CD14-positive monocyte (primary cell): ENCODE measurements around the gene RHOT2. TPM values are rescaled to one million over a fixed set of nuclear protein-coding genes. Genes with fewer than 3 reads are reported as not detected.
A peak's percentile ranks its signal among the peaks of the same experiment; 100 is the strongest.

Experiments used
- DNase-seq, 3 donors: peaks; one replicate each; pipeline ENCODE4 v3.0.0-alpha.2; 2011 to 2022
- H2AFZ ChIP-seq: 2 replicates; pipeline ENCODE4 v1.6.0; 2012; ENCODE audit warnings: mild to moderate bottlenecking, low read depth, low read length, inconsistent platforms; ENCODE audit not compliant: insufficient read depth, poor library complexity, severe bottlenecking
- H3K27ac ChIP-seq, 2 donors: 1 replicate in 1 of 2; 2 replicates in 1 of 2; pipeline ENCODE4 v1.5.1; 2012 to 2013; ENCODE audit warnings: low read length in 2 of 2, control low read depth in 1 of 2, inconsistent platforms in 1 of 2, low read depth in 1 of 2, mild to moderate bottlenecking in 1 of 2
- H3K27me3 ChIP-seq, 2 donors: one replicate each; pipeline versions ENCODE4 v1.6.0 to v1.6.1; 2011 to 2013; ENCODE audit warnings: low read length in 2 of 2; ENCODE audit not compliant: control insufficient read depth in 2 of 2, insufficient read depth in 2 of 2
- H3K36me3 ChIP-seq, 2 donors: replicated peaks in 1 of 2; 1 replicate in 1 of 2; 2 replicates in 1 of 2; pipeline versions ENCODE4 v1.5.1 to v1.6.1; 2012 to 2013; ENCODE audit warnings: low read length in 2 of 2, control low read depth in 1 of 2, inconsistent platforms in 1 of 2, mild to moderate bottlenecking in 1 of 2; ENCODE audit not compliant: insufficient read depth in 2 of 2, control insufficient read depth in 1 of 2
- H3K4me1 ChIP-seq, 2 donors: 1 replicate in 1 of 2; 2 replicates in 1 of 2; pipeline versions ENCODE4 v1.5.1 to v1.6.1; 2012 to 2013; ENCODE audit warnings: low read length in 2 of 2, control low read depth in 1 of 2, inconsistent platforms in 1 of 2, mild to moderate bottlenecking in 1 of 2, moderate library complexity in 1 of 2; ENCODE audit not compliant: insufficient read depth in 2 of 2, control insufficient read depth in 1 of 2
- H3K4me2 ChIP-seq: replicated peaks from 2 replicates; pipeline ENCODE3; 2012; ENCODE audit warnings: low read length, moderate library complexity, mild to moderate bottlenecking; ENCODE audit not compliant: poor library complexity, severe bottlenecking; ENCODE audit errors: extremely low read depth
- H3K4me3 ChIP-seq, 3 experiments: fragments of 200-600 bp in 1 of 3; sonication (generic) in 1 of 3; replicated peaks in 1 of 3; 1 replicate in 2 of 3; 2 replicates in 1 of 3; pipeline ENCODE4 v1.5.1; 2011 to 2013; ENCODE audit warnings: low read length in 3 of 3, mild to moderate bottlenecking in 3 of 3, control low read depth in 2 of 3, low read depth in 2 of 3, inconsistent platforms in 1 of 3, moderate library complexity in 1 of 3
- H3K79me2 ChIP-seq: 2 replicates; pipeline ENCODE4 v1.6.0; 2012; ENCODE audit warnings: mild to moderate bottlenecking, control low read depth, inconsistent platforms, low read length, moderate library complexity; ENCODE audit not compliant: insufficient read depth
- H3K9ac ChIP-seq: 2 replicates; pipeline ENCODE4 v1.6.0; 2017; ENCODE audit warnings: low read length, mild to moderate bottlenecking; ENCODE audit not compliant: insufficient read depth, poor library complexity, severe bottlenecking
- H3K9me3 ChIP-seq, 2 donors: replicated peaks in 1 of 2; 1 replicate in 1 of 2; 2 replicates in 1 of 2; pipeline versions ENCODE4 v1.5.1 to v1.6.1; 2012 to 2013; ENCODE audit warnings: low read length in 2 of 2, control low read depth in 1 of 2; ENCODE audit not compliant: control insufficient read depth in 1 of 2, insufficient read depth in 1 of 2
- H4K20me1 ChIP-seq: 2 replicates; pipeline ENCODE4 v1.6.0; 2012; ENCODE audit warnings: mild to moderate bottlenecking, low read length, control low read depth, moderate library complexity; ENCODE audit not compliant: insufficient read depth
- H3K27ac Mint-ChIP-seq, 7 donors: one replicate each; pipeline ENCODE4 v1.8.0; 2020; ENCODE audit warnings: mild to moderate bottlenecking in 7 of 7, mixed read lengths in 7 of 7, moderate library complexity in 6 of 7, inconsistent platforms in 2 of 7
- H3K27me3 Mint-ChIP-seq, 3 donors: one replicate each; pipeline ENCODE4 v1.8.0; 2021 to 2022; ENCODE audit warnings: low read depth in 3 of 3, mild to moderate bottlenecking in 3 of 3, mixed read lengths in 3 of 3, moderate library complexity in 3 of 3, inconsistent platforms in 1 of 3
- H3K36me3 Mint-ChIP-seq, 2 donors: one replicate each; pipeline ENCODE4 v1.8.0; 2020; ENCODE audit warnings: mixed read lengths in 2 of 2, inconsistent platforms in 1 of 2, mild to moderate bottlenecking in 1 of 2
- H3K4me1 Mint-ChIP-seq: one replicate; pipeline ENCODE4 v1.8.0; 2020; ENCODE audit warnings: mild to moderate bottlenecking, mixed read lengths
- H3K4me3 Mint-ChIP-seq, 2 donors: one replicate each; pipeline ENCODE4 v1.8.0; 2020; ENCODE audit warnings: mild to moderate bottlenecking in 2 of 2, mixed read lengths in 2 of 2, moderate library complexity in 1 of 2
- H3K9me3 Mint-ChIP-seq, 7 donors: one replicate each; pipeline ENCODE4 v1.8.0; 2020 to 2022; ENCODE audit warnings: mixed read lengths in 7 of 7, mild to moderate bottlenecking in 6 of 7, moderate library complexity in 6 of 7, inconsistent platforms in 2 of 7
- WGBS: methylation state at CpG from one replicate; pipeline ENCODE4 v1.1.5; 2013; ENCODE audit warnings: missing lambda C conversion rate; ENCODE audit not compliant: insufficient coverage; 5-methylcytosine and 5-hydroxymethylcytosine counted together
- intact Hi-C, 2 donors: fragments of 100-400 bp; cut with micrococcal nuclease; formaldehyde crosslinking; loops; one replicate each; pipeline versions ENCODE4 v1.15.0 to v1.15.1; 2023
- polyA plus RNA-seq, 3 donors: library from polyadenylated mRNA; depleted of rRNA in 1 of 3; unstranded in 2 of 3; stranded (reverse) in 1 of 3; fragments of 300-500 nt in 2 of 3; fragments of >200 nt in 1 of 3; fragmentation: Illumina TruSeq in 2 of 3; gene quantifications; 1 replicate in 2 of 3; 2 replicates in 1 of 3; pipeline ENCODE4 v1.2.3, GENCODE V29; 2012 to 2021
- TF ChIP-seq, protein P1 (sequence below): fragments of 200-600 bp; IDR thresholded peaks from one replicate; pipeline ENCODE4 v1.8.0; 2022; ENCODE audit warnings: antibody characterized with exemption, mild to moderate bottlenecking

The RHOT2 gene
- polyA plus RNA-seq, 3 donors: 25.4 to 276 (median 26.3) TPM

DNA sequence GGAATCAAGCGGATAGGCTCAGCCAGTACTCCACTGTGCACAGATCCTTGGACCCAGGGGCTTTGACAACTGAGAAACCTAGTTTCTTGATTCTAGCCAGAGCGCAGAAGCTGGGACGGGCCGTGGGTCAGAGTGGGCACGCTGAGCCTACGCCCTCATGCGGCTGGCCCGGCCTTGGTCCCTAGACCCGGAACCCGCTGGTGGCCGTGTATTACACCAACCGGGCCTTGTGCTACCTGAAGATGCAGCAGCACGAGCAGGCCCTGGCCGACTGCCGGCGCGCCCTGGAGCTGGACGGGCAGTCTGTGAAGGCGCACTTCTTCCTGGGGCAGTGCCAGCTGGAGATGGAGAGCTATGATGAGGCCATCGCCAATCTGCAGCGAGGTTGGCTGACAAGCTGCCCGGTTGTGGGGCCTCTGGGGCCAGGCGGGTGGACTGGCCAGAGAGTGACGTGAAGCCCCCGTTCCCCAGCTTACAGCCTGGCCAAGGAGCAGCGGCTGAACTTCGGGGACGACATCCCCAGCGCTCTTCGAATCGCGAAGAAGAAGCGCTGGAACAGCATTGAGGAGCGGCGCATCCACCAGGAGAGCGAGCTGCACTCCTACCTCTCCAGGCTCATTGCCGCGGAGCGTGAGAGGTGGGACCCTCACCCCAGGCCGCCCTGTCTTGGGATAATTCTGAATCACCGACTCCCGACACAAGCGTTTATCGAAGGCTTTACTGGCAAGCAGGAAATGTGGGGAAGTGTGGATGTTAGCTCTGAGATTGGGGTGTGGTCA is 13.2 kb downstream of the RHOT2 start:
- H4K20me1 ChIP-seq: peaks cover 32% of the 10 kb centered on the region

More for the DNA sequence above, 13.2 kb downstream of the RHOT2 start:
- 46% methylated on average over 36 of the region's 44 CpGs for WGBS
- intact Hi-C loops: loop anchor here (5.0 kb wide), 2 partner anchors 44 to 94 kb away; partner anchors contain the start of gene METTL26 (in 1 of the 2)
- H3K79me2 ChIP-seq: peaks cover 33% of the 10 kb centered on the region
- peak overlapping the region; percentile 95 for H3K4me2 ChIP-seq
- peak overlapping the region in 5 of 7 donors; percentile 20 to 73 (median 50) for H3K27ac Mint-ChIP-seq
- peaks cover 2 to 15% of the 10 kb centered on the region in 2 donors for H3K27me3 ChIP-seq
- H3K27me3 Mint-ChIP-seq: peaks cover 10 to 20% (median 10%) of the 10 kb centered on the region in 3 donors
- peaks cover 17 to 23% of the 10 kb centered on the region in 2 donors for H3K36me3 Mint-ChIP-seq
- peaks cover 10 to 20% of the 10 kb centered on the region in 2 donors for H3K36me3 ChIP-seq
- peak; percentile 20 to 46 (median 30) for DNase-seq
- H3K4me3 Mint-ChIP-seq: peak overlapping the region; percentile 74 to 76
- peaks cover 26% of the 10 kb centered on the region for H3K4me1 Mint-ChIP-seq
- TF ChIP-seq, protein P1, sequence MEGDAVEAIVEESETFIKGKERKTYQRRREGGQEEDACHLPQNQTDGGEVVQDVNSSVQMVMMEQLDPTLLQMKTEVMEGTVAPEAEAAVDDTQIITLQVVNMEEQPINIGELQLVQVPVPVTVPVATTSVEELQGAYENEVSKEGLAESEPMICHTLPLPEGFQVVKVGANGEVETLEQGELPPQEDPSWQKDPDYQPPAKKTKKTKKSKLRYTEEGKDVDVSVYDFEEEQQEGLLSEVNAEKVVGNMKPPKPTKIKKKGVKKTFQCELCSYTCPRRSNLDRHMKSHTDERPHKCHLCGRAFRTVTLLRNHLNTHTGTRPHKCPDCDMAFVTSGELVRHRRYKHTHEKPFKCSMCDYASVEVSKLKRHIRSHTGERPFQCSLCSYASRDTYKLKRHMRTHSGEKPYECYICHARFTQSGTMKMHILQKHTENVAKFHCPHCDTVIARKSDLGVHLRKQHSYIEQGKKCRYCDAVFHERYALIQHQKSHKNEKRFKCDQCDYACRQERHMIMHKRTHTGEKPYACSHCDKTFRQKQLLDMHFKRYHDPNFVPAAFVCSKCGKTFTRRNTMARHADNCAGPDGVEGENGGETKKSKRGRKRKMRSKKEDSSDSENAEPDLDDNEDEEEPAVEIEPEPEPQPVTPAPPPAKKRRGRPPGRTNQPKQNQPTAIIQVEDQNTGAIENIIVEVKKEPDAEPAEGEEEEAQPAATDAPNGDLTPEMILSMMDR: peak; percentile 22
- H3K4me1 ChIP-seq: peaks cover 38 to 63% of the 10 kb centered on the region in 2 donors
- peak overlapping the region; percentile 78 for H3K9ac ChIP-seq
- peak overlapping the region; percentile 79 for H2AFZ ChIP-seq
- H3K9me3 Mint-ChIP-seq: no peaks in the 10 kb centered on the region
- peak overlapping the region; percentile 52 to 74 for H3K27ac ChIP-seq
- no peaks in the 10 kb centered on the region for H3K9me3 ChIP-seq
- peak overlapping the region; percentile 58 to 82 (median 76) for H3K4me3 ChIP-seq
